B cell (primary cell): ENCODE measurements around the gene TEP1.

ENCODE experiments used
- EZH2 ChIP-seq: IDR thresholded peaks from 2 replicates; pipeline ENCODE4 v1.6.1; 2012; ENCODE audit warnings: borderline replicate concordance, low read depth, mild to moderate bottlenecking, moderate library complexity, low read length; ENCODE audit not compliant: insufficient read depth, poor library complexity, severe bottlenecking
- TF ChIP-seq, protein P1 (sequence below): fragments of 200-600 bp; IDR thresholded peaks from one replicate; pipeline ENCODE4 v1.8.0; 2022; ENCODE audit warnings: antibody characterized with exemption, mild to moderate bottlenecking

DNA sequence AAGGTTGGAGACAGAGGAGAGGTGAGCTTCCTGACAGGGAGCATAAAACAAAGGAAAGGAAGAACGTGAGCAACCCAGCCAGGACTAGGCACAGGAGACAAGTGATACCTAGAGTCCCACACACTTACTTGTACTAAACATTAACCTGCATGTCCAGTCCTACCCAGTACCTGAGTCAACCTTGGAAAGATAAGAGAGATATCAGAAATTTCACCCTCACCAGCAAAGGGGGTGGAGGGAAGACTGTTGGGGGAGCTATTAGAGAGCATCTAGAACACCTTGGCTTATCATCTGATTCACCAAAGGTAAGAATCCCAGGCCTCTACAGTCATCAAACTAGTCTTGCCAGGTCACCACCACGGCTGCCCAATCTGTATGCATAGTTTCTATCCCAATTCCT is 11.6 kb upstream of the TEP1 start:
- TF ChIP-seq, protein P1, sequence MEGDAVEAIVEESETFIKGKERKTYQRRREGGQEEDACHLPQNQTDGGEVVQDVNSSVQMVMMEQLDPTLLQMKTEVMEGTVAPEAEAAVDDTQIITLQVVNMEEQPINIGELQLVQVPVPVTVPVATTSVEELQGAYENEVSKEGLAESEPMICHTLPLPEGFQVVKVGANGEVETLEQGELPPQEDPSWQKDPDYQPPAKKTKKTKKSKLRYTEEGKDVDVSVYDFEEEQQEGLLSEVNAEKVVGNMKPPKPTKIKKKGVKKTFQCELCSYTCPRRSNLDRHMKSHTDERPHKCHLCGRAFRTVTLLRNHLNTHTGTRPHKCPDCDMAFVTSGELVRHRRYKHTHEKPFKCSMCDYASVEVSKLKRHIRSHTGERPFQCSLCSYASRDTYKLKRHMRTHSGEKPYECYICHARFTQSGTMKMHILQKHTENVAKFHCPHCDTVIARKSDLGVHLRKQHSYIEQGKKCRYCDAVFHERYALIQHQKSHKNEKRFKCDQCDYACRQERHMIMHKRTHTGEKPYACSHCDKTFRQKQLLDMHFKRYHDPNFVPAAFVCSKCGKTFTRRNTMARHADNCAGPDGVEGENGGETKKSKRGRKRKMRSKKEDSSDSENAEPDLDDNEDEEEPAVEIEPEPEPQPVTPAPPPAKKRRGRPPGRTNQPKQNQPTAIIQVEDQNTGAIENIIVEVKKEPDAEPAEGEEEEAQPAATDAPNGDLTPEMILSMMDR, result no peak
- TF ChIP-seq EZH2, result no peak
